ENCODE measurements around the gene TMEM184B.

Gene TMEM184B

DNA sequence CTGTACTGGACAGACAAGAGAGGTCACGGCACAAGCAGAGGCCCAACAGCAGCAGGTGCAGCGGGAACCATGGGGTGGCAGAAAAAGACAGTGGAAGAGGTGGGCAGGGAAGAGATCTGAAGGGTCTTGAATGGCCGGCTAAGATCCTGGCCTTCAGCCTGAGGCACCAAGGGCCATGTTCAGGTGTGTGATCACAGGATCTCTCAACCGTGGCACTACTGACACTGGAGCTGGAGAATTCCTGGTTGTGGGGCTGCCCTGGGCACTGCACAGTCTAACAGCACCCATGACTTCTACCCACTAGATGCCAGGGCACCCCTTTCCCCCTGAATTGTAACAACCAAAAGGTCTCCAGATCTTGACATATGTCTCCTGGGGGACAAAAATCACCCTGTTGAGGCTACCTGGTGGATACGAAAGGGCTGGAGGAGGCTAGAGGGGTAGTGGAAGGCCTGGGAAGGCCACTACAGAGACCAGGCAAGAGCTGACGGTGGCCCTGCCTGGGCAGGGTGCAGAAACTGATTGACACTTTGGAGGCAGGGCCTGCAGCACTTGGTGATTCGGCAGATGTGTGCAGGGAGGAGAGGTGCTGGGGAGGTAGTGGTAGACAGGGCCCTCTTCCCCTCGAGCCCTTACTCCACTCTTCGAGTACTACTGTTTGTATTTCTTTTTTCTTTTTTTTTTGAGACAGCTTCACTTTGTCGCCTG lies 36.1 kb upstream of the TMEM184B start:
- DNase-seq, result no peak

DNA sequence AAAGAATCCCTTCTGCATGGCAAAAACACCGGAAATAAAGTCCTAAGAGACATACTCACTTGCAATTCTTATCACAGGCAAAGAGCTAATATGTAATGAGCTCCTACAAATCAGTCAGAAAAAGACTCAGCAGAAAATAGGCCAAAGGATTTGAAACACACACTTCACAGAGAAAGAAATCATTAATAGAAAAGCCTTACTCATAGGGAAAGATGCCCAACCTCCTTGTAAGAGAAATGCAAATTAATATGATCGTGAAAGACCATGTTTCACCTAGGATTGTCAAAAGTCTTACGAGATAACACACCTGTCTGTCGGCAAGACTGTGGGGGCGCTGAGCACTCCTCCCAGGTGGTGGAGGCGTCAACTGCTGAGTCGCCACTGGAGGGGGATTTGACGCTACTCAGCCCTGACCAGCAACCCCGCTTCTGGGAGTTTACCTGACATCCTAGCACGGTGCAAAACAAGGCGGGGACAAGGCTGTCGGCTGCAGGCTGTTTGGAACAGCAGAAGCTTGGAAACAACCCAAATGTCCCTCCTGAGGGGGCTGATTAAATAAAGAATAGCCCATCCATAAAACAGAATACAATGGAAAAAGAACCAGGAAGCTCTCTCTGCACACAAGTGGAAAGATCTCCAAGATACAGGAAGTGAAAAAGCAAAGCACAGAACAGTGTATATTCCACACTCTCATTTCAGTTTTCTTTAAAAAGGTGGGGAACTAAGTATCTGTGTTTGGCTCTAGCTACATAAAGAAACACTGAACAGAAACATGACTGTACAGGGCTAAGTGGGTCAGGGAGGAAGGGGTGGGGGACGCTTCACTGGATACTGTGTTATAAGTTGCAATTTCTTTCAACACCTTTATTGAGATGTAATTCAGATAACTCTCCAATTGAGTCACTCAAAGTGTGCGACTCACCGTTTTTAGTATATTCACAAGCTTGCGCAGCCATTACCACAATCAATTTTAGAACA lies 33.0 kb upstream of the TMEM184B start:
- no peak for DNase-seq

DNA sequence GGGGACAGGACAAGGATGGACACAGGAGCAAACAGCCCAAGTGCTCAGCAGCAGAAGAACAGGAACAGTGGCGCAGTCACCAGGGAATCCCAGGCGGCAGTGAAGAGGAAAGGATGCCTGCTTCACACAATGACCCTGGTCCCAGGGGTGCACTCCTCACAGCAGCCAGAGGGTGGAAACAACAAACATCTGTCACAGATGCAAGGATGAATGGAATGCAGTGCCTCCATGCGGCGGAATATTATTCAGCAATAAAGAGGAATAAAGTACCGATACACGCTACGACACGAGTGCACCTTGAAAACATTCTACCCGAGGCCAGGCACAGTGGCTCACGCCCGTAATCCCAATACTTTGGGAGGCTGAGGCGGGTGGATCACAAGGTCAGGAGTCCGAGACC lies 31.7 kb upstream of the TMEM184B start:
- no peak for DNase-seq

DNA sequence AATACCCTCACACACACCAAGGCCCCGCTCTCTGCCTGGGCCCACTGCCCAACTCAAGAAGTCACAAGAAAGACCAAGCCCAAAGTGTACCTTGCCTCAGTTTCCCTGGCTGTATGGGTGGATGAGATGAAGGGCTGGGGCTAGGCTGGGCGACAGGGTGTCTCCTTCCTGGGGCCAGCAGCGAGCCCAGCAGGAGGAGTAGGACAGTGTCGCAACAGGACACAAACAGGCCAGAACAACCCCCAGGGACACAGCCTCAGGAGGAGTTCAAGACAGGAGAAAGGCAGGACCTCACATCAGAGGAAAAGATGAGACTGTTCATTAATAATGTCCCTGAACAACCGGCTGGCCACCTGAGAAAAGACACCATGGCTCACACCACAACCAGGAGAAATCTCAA lies 31.2 kb upstream of the TMEM184B start:
- DNase-seq, result no peak

DNA sequence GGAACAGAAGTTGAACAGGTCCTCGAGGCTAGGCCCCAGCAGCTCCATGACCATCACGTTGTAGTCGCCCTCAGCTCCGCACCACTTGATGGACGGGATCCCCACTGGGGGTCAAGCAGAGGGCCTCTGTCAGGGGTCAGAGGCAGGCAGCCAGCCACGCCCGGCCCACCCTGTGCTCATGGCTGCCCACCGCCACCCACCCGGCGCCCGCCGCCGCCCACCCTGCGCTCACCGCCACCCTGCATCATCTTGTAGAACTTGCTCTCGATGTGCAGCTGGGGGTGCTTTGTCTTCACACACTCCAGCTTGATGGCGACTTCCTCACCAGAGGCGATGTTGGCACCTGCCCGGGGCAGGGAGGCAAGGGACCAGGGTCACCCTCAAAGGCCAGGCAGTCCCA lies 30.1 kb upstream of the TMEM184B start:
- DNase-seq, result no peak

DNA sequence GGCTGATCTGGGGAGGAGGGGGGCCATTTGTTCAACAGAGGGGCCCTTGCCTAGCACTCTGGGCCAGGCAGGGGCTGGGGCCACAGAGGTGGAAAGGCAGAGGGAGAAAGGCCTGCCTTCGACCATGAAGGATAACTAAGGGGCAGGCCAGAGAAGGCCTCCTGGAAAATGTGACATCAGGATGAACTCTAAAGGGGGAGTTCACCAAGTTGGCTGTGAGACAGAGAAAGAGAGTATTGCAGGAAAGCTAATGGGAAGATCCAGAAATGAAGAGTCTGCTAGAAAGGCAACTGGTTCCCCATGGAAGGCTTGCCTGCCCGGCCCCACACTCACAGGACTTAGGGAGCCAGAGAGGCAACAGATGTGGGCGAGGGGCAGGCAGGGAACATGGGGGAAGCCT lies 28.1 kb upstream of the TMEM184B start:
- no peak for DNase-seq

DNA sequence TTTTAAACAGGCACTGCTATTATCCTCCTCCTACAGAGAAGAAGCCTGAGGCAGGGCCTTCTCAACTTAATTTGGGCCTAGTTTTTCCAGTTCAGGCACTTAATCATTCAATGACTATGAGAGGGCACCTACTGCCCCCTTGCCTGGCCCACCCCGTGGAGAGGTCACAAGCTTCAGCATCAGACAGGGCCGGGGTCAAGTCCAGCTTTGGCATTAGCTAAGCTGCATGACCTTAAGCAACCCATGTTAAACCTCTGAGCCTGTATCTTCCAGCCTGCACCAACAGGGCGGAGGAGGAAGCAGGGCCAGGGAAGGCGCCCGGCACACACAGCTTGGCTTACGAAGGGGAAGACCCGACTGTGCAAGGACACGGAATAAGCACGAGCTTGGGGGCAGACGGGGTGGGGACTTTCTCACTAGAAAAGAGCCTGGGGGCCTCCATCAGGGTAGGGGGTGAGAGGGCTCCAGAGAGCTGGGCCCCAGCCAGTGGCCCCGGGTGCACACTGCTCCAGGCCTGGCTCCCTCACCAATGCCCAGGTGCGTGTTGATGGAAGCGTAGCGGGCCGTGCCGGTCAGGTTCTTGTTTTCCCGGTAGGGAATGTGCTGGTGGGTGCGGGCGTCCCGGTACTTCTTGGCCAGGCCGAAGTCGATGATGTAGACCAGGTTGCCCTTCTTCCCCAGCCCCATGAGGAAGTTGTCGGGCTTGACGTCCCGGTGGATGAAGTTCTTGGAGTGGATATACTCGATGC lies 27.6 kb upstream of the TMEM184B start:
- DNase-seq, result no peak

DNA sequence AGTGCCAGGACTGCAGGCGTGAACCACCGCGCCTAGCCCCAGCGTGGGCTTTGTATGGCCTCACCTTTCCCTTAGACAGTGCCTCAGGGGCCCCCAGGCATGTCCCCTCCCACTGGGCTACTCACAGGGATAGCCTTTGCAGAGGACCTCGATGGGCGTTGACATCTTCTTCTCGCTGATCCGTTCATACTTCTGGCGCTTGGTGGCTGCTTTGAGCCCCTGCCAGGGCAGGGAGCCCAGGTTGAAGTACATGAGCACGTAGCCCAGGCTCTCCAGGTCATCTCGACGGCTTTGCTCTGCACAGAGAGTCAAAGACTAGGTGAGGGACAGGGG lies 26.9 kb upstream of the TMEM184B start:
- no peak for DNase-seq

DNA sequence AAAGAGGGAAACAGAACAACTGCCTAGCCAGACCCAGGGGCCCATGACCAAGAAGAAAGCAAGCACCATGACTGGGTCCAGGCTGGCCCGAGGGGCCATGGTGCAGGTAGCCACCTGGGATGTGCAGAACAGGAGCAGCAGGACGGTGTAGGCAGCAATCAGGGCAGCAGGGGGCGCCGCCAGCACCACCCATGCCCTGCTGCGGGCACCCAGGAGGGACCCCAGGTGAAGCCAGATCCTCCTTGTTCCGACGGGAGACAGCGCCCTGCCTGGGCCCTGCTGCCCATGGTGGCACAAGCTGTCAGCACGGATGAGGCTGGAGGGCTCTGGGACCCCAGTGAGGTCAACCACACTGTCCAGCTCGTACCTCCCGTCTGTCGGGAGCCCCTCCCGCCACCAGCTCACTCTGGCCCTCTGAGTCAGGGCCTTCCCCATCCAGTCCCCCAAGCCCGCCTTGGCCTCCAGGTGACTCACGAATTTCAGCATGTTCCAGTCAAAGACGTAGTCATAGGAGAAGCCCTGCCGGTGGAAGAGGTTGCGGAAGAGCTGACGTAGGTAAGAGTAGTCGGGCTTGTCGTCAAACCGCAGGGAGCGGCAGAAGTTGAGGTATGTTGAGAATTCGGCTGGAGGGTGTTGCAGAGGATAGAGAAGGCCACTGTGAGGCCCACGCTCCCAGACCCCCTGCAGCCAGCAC lies 25.6 kb upstream of the TMEM184B start:
- peak in 1 of 2 donors; percentile 8 for DNase-seq

DNA sequence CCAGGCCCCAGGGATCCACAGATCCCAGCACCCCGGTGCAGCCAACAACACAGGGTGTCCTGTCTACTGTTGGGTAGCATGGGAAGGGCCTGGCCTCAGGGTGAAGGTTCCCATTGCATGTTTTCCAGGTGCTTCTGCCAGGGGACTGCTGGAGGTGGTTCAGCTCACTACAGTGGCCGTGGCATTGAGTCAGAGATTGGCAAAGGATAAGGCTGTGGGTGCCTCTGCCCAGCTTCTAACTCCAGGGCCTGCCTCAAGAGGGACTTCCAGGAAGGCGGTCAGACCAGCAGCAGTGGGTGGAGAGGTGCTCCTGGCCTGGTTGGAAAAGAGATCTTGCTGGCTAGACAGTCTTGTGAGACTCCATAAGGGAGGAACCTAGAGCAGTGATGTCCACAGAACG lies 23.6 kb upstream of the TMEM184B start:
- no peak for DNase-seq

DNA sequence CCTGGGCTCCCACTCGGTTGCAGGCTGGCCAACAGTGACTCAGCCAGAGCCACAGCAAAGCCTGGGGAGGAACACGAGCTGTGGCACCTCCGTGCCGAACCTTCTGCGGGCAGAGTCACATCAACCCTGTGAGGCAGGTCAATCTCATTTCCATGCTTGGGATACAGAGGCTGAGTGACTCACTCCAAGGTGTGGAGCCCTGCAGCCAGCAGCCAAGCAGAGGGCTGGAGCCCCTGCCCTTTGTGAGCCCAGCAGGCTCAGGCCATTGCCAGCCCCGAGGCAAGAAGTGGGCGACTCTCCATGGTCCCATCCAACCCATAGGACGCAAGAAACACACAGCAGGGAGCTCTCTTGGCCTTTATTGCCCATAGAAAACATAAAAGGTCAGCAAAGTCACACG lies 23.1 kb upstream of the TMEM184B start:
- no peak for DNase-seq

DNA sequence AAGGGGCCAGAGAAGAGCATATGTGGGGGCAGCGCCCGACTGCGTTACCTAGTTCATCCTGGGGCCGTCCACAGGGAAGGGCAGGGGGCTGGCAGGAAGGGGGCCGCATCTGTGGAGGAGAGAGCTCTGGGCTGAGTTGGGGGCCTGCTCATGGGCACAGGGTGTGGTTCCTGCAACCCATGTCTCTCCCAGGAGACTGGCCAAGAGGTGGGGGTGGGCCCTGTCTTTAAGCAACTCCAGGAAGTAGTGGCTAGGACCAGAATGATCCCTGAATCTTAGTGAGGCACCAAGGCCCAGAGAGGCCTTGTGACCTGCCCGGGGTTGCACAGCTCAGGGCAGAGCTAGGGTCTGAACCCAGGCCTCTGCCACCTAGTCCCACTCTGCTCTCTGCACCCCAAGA lies 22.5 kb upstream of the TMEM184B start:
- no peak for DNase-seq

DNA sequence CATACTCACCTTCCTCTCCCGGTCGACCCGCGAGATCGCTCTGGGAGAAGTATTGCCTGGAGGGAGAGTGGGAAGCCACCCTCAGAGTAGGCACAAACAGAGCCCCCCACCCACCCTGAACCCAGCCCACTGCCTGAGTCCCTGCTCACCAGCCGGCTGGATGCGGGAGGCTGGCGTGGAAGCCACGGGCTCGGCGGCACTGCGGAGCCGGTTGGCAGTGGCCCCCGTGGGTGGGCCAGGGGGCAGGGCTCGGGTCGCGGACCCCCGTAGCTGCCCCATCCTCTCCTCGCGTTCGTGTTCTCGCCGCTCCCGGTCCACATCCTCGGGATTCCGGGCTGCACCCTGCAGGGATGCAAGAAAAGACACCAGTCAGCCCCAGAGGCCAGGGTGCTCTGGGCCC lies 21.4 kb upstream of the TMEM184B start:
- DNase-seq, result no peak

DNA sequence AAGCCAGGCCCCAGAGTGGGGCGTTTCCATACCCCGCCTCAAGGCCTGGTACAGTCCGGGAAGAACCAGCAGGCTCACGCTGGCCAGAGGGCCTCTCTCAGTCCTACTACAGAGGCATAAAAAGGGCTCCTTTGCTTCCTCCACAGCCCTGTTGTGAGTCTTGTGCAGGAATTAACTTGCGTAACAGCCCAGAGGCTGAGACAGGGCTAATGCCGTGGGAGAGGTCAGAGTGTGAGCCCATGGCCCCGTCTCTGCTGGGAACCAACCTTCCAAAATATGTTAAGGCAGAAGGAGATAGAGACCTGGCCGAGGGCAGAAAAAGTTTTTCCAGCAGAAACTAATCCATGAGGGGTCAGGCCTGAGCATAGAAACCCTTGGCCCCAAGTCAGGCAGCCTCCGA lies 19.9 kb upstream of the TMEM184B start:
- DNase-seq, result no peak

DNA sequence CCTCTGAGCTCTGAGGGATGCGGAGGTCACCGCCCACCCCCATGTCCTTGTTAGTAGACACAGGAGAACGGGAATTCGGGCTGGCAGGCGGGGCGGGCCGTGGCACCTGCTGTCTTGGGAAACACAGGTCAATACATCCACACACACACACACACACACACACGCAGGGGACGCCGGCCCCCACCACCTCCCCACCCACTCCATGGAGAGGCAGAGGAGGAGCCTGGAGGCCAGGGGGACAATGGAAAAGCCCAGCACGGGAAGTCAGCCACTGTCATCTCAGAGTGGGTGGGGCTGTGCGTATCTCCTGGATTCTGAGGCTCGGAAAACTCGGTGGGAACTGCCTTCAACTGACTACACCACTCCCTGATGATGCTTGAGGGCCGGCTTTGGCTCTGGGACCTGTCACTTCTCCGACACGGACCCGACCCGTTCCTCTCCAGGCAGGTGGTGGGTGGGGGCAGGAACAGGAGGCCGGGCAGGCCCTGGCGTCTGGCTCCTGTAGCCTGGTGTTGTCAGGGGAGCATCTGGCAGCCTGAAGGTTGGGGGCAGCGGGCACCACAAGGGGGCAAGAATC lies 18.5 kb upstream of the TMEM184B start:
- DNase-seq, result no peak

DNA sequence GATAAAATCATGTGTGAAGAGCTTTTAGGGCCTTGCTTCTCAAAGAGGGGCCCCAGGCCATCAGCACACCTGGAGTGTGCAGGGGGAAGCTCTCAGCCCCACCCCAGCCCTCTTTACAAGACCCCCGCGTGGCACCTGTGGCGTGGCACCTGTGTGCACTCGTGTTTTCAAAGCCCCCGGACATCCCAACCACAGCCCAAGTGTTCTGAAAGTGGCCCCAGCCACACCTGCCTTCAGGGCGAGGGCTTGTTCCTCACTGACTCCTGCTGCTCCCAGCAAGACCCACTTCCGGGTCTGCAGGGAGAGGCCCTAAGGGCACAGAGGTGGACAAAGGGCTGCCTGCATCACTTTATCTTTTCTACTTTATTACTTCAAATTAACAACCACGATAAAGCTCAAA lies 17.5 kb upstream of the TMEM184B start:
- DNase-seq, result no peak

DNA sequence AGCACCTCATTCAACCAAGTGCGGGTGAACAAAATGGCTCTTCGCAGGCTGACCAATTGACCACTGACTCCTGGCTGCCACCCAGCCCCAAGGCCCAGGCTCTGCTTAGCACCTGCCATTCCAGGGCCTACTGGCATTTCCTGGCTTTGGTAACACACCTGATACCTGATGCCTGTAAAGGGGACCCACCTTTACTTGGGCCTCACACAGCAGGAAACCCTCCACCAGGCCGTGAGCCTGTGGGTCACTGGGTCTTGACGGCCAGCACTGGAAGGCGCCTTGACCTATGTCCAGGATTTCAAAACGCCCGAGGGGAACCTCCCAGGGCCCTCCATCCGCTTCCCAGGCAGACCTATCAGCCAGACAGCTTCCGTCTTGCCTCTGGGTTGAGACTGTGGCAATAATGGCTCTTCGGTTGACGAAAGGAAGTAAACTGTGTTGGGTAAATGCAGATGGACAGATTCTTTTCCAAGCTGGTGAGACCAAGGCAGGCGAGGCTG lies 16.8 kb upstream of the TMEM184B start:
- DNase-seq, result no peak

DNA sequence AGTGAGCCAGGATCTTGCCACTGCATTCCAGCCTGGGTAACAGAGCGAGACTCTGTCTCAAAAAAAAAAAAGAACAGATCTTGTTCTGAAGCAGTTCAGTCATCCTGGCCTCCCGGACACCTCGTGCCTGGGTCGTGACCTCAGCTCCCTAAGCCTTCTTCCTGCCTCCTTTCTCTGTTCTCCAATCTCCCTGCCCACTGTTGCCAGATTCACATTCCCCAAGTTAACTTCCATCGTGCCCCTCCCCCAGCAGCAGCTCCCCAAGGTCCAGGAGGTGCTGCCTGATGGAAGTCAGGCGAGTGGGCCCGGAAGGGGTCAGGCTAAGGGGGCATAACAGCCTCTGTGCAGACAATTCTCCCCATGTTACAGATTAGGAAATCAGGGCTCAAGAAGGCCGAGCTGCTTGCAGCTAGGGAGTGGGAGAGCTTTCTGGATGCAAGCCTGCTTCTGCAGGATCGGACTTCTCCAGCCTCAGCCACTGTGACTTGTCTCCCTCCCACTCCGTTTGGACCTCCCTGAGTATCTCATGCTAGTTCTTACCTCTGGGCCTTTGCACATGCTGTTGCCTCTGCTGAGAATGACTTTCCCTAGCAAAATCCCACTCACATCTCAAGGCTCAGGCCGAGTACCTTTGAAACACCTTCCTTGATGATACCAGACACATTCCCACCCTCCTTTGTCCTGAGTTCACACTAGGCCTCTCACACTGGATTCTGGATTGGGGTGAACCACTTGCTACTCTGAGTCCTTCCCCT lies 14.3 kb upstream of the TMEM184B start:
- DNase-seq, result no peak

DNA sequence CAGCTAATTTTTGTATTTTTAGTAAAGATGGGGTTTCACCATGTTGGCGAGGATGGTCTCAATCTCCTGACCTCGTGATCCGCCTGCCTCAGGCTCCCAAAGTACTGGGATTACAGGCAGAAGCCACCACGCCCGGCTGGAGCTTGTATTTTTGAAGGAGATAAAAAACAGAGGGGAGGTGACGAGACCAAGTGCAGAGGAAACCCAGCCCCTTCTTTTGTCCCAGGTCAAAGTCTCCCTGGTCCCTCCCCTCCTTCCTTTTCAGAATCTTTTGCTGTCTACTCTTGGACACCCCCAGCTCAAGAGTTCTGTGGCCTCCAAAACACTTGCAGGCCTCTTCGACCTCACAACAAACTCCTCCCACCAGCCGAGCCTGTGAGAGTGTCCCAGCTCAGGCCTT lies 12.2 kb upstream of the TMEM184B start:
- DNase-seq, result no peak

DNA sequence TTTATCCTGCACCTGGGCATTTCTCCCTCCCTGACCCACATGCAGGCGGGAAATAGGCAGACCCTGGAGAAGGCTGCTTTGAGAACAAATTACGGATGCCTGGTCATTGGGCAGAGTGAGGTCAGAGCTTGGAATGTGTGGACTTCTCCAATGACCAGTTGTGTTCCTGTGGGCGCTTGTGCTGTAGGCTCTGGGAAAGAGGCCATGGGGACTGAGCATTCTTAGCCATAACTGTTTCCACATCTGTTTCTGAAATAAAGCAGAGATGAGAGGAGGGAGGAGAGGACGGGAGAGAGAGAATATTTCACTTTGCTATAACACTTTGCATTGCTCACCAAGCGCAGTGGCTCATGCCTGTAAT lies 11.2 kb upstream of the TMEM184B start:
- no peak for DNase-seq

DNA sequence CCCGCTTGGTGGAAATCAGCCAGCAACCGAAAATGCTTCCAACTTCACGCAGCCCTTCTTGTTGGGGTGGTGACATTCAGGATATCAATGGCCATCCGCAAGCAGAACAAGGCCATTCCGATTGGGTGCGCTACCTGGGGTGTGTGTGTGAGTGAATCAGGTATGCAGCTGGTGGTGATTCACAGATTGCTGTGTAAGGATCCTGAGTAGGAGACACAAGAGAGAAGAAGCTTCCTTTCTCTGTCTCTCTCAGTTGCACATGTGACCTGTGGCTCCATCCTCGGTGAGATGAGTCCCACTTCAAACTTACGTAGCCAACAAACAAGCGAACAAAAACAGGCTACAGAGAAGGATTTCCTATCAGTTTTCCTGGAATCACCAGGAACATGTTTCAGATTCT lies 9.6 kb upstream of the TMEM184B start:
- no peak for DNase-seq

DNA sequence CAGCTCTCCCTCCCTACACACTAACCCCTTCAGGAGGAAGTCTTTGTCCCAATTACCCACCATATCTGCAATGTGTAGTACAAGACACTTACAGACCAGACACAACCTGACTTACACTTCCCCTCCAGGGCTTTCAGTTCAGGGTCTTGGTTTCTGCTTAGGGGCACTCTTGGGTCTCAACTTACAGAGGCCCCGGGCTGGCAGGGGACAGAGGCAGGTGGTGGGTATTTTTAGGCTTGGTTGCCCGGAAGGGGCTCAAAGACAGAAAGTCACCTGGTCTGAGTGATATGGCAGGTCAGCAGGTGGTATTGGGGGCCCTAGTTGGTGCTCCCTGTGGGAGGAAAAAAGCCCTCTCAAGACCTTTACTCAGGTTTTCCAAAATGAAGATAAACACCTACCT lies 3.4 kb upstream of the TMEM184B start:
- DNase-seq, result no peak
